HCT116 (cell line): Measurements from ENCODE around the gene LAMC3. TPM values are rescaled to one million over a fixed set of nuclear protein-coding genes. Genes with fewer than 3 reads are reported as not detected.

Experiments used
- ATAC-seq: fragments of 200-7000 bp; cut with Tn5 transposase; 2 replicates; pipeline ENCODE4 v1.9.1; 2020; ENCODE audit warnings: mild to moderate bottlenecking, moderate library complexity
- BruUV-seq: library from RNA; stranded (reverse); fragments of 400-500 nt; replicated peaks from 2 replicates; lab custom pipeline; 2021; lab: Mats Ljungman, UMichigan
- CTCF ChIA-PET: fragments of 300-600 bp; sonication (Branson Sonifier 250); formaldehyde crosslinking; loops from one replicate; lab custom pipeline; 2021; ENCODE audit warnings: antibody characterized with exemption; lab: Charles Lee
- POLR2A ChIA-PET: fragments of 300-600, 350-600 bp; sonication (Branson Sonifier 250); formaldehyde crosslinking; loops from one replicate; lab custom pipeline; 2021; ENCODE audit warnings: antibody characterized with exemption; lab: Charles Lee
- RAD21 ChIA-PET, 2 experiments: fragments of 300-600 bp; sonication (Branson Sonifier 250); formaldehyde crosslinking; loops; one replicate each; lab custom pipeline; 2023; ENCODE audit warnings: low total read pairs in 2 of 2; ENCODE audit not compliant: uncharacterized antibody in 2 of 2, unreplicated experiment in 2 of 2, low non-redundant PET in 1 of 2; lab: Charles Lee
- DNase-seq: peaks from one replicate; pipeline ENCODE4 v3.0.0-alpha.2; 2010; ENCODE audit warnings: low read depth, low spot score
- H2AFZ ChIP-seq: fragments of 200-600 bp; shearing (Covaris generic), sonication (generic); 2 replicates; pipeline ENCODE4 v1.6.1; 2017; ENCODE audit warnings: low read depth, mixed run types, mixed read lengths, antibody characterized with exemption, low read length; ENCODE audit not compliant: poor library complexity, severe bottlenecking
- H3K27ac ChIP-seq: 2 replicates; pipeline ENCODE4 v1.5.1; 2012; ENCODE audit warnings: low read depth, low read length
- H3K27me3 ChIP-seq: fragments of 200-600 bp; sonication (generic); 2 replicates; pipeline ENCODE4 v1.6.1; 2016; ENCODE audit warnings: mixed run types, low read length, mixed read lengths; ENCODE audit not compliant: insufficient read depth
- H3K36me3 ChIP-seq, 2 experiments: fragments of 200-500 bp in 1 of 2; fragments of 200-600 bp in 1 of 2; sonication (Bioruptor generic) in 1 of 2; sonication (generic) in 1 of 2; 2 replicates each; pipeline versions ENCODE4 v1.5.1 to v1.6.1; 2014 to 2016; ENCODE audit warnings: low read length in 2 of 2, inconsistent platforms in 1 of 2, mixed read lengths in 1 of 2, mixed run types in 1 of 2; ENCODE audit not compliant: insufficient read depth in 2 of 2, control insufficient read depth in 1 of 2
- H3K4me1 ChIP-seq, 2 experiments: fragments of 200-600 bp in 1 of 2; sonication (generic) in 1 of 2; 2 replicates each; pipeline versions ENCODE4 v1.5.1 to v1.6.1; 2012 to 2017; ENCODE audit warnings: low read length in 2 of 2, inconsistent platforms in 1 of 2, mild to moderate bottlenecking in 1 of 2, mixed read lengths in 1 of 2, mixed run types in 1 of 2, moderate library complexity in 1 of 2; ENCODE audit not compliant: insufficient read depth in 2 of 2, control insufficient read depth in 1 of 2
- H3K4me2 ChIP-seq: fragments of 200-600 bp; sonication (generic); 2 replicates; pipeline ENCODE4 v1.6.1; 2017; ENCODE audit warnings: mixed run types, low read length, mixed read lengths
- H3K4me3 ChIP-seq, 2 experiments: fragments of 200-600 bp in 1 of 2; sonication (generic) in 1 of 2; replicated peaks in 1 of 2; 2 replicates each; pipeline ENCODE4 v1.5.1; 2011 to 2016; ENCODE audit warnings: low read length in 2 of 2, control low read depth in 1 of 2, low read depth in 1 of 2, mild to moderate bottlenecking in 1 of 2, mixed read lengths in 1 of 2, mixed run types in 1 of 2
- H3K79me2 ChIP-seq: fragments of 200-600 bp; sonication (generic); 2 replicates; pipeline ENCODE4 v1.6.1; 2017; ENCODE audit warnings: mild to moderate bottlenecking, mixed run types, low read length, moderate library complexity, mixed read lengths; ENCODE audit not compliant: insufficient read depth
- H3K9ac ChIP-seq: fragments of 200-600 bp; sonication (generic); 2 replicates; pipeline ENCODE4 v1.6.1; 2016; ENCODE audit warnings: low read length, mixed read lengths
- H3K9me2 ChIP-seq: fragments of 200-600 bp; sonication (generic), shearing (Covaris generic); 2 replicates; pipeline ENCODE4 v1.6.1; 2017; ENCODE audit warnings: mixed run types, mild to moderate bottlenecking, moderate library complexity; ENCODE audit not compliant: insufficient read depth
- H3K9me3 ChIP-seq, 2 experiments: fragments of 200-500 bp in 1 of 2; fragments of 200-600 bp in 1 of 2; sonication (Bioruptor generic) in 1 of 2; sonication (generic) in 1 of 2; 2 replicates each; pipeline ENCODE4 v1.6.1; 2014 to 2017; ENCODE audit warnings: low read length in 2 of 2, mixed read lengths in 2 of 2, inconsistent platforms in 1 of 2, low read depth in 1 of 2, mild to moderate bottlenecking in 1 of 2, mixed run types in 1 of 2, moderate library complexity in 1 of 2; ENCODE audit not compliant: control insufficient read depth in 1 of 2, insufficient read depth in 1 of 2
- H4K20me1 ChIP-seq: fragments of 200-600 bp; sonication (generic), shearing (Covaris generic); 2 replicates; pipeline ENCODE4 v1.6.1; 2017; ENCODE audit warnings: mixed run types, mild to moderate bottlenecking, moderate library complexity; ENCODE audit not compliant: insufficient read depth
- CBX3 ChIP-seq: IDR thresholded peaks from 2 replicates; pipeline ENCODE4 v1.6.1; 2012; ENCODE audit warnings: low read depth
- CEBPB ChIP-seq: IDR thresholded peaks from 2 replicates; pipeline ENCODE4 v1.6.1; 2012; ENCODE audit warnings: low read depth
- EGR1 ChIP-seq: IDR thresholded peaks from 2 replicates; pipeline ENCODE4 v1.6.1; 2012; ENCODE audit warnings: low read depth
- EZH2 ChIP-seq: fragments of 200-600 bp; sonication (generic); IDR thresholded peaks from 2 replicates; pipeline ENCODE4 v1.6.1; 2017; ENCODE audit warnings: antibody characterized with exemption, mixed run types
- FOSL1 ChIP-seq: IDR thresholded peaks from 2 replicates; pipeline ENCODE4 v1.6.1; 2012; ENCODE audit warnings: low read depth
- JUND ChIP-seq: IDR thresholded peaks from 2 replicates; pipeline ENCODE4 v1.6.1; 2012
- POLR2A ChIP-seq: IDR thresholded peaks from 2 replicates; pipeline ENCODE4 v1.7.0; 2011; ENCODE audit warnings: borderline replicate concordance; ENCODE audit not compliant: insufficient read depth, insufficient read length; ENCODE audit errors: extremely low read depth
- POLR2AphosphoS5 ChIP-seq: IDR thresholded peaks from 2 replicates; pipeline ENCODE4 v1.6.1; 2011; ENCODE audit warnings: mild to moderate bottlenecking, low read depth, low read length, moderate library complexity
- RAD21 ChIP-seq: IDR thresholded peaks from 2 replicates; pipeline ENCODE4 v1.6.1; 2012; ENCODE audit warnings: low read depth, mild to moderate bottlenecking
- SIN3A ChIP-seq: IDR thresholded peaks from 2 replicates; pipeline ENCODE4 v1.6.1; 2012; ENCODE audit warnings: low read depth
- SP1 ChIP-seq: IDR thresholded peaks from 2 replicates; pipeline ENCODE4 v1.6.1; 2012; ENCODE audit warnings: low read depth
- intact Hi-C: fragments of 100-400 bp; cut with micrococcal nuclease; formaldehyde crosslinking; loops from 2 replicates; pipeline ENCODE4 v1.10.0; 2022
- total RNA-seq: library from RNA; stranded (reverse); gene quantifications from one replicate; pipeline ENCODE4 v1.2.1, GENCODE V29; 2021; ENCODE audit not compliant: unreplicated experiment
- TF ChIP-seq, protein P1 (sequence below): IDR thresholded peaks from 2 replicates; pipeline ENCODE4 v1.6.1; 2012
- TF ChIP-seq, protein P2 (sequence below): IDR thresholded peaks from 2 replicates; pipeline ENCODE4 v1.6.1; 2011; ENCODE audit warnings: mild to moderate bottlenecking, low read length, moderate library complexity; ENCODE audit not compliant: insufficient replicate concordance; ENCODE audit errors: extremely low read depth

Gene LAMC3
- total RNA-seq, 1 experiment from 2014 or later = 7.7 TPM

DNA sequence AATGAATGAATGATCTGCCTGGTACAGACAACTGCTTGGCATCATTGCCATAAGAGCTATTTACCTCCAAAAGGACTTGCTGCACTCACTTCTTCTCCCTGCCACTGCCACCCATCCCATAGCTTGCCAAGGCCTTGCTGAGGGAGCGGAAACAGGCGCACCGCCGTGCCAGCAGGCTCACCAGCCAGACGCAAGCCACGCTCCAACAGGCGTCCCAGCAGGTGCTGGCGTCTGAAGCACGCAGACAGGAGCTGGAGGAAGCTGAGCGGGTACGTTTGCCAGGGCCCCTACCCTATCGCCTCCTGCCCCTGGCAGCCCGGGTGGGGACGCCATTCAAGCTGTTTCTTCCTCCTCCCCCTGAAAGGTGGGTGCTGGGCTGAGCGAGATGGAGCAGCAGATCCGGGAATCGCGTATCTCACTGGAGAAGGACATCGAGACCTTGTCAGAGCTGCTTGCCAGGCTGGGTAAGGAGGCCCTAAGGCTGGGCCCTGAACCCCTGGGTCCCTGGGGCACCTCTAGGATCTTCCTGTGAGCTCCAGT lies 78.5 kb downstream of the LAMC3 start:
- H3K9ac ChIP-seq = no peak overlapping the region
- CTCF ChIA-PET = no interaction called here
- no TSS peak for BruUV-seq

More for the DNA sequence above, 78.5 kb downstream of the LAMC3 start:
- Histone ChIP-seq H3K4me2 (no peak overlapping the region), H3K9me2 (no peaks in the 10 kb centered on the region), H3K4me1 (peaks cover 11 to 13% of the 10 kb centered on the region in 2 experiments), H3K36me3 (no peaks in the 10 kb centered on the region), H3K27ac (no peak overlapping the region)
- DNase-seq (no peak), ATAC-seq (no peak)
- no peak for TF ChIP-seq JUND
- no peak for TF ChIP-seq CBX3
- no peak for TF ChIP-seq POLR2AphosphoS5
- no peak for TF ChIP-seq SIN3A
- TF ChIP-seq, protein P1, sequence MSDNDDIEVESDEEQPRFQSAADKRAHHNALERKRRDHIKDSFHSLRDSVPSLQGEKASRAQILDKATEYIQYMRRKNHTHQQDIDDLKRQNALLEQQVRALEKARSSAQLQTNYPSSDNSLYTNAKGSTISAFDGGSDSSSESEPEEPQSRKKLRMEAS = no peak
- TF ChIP-seq SP1 = no peak
- TF ChIP-seq CEBPB = no peak
- TF ChIP-seq RAD21 = no peak
- TF ChIP-seq, protein P2, sequence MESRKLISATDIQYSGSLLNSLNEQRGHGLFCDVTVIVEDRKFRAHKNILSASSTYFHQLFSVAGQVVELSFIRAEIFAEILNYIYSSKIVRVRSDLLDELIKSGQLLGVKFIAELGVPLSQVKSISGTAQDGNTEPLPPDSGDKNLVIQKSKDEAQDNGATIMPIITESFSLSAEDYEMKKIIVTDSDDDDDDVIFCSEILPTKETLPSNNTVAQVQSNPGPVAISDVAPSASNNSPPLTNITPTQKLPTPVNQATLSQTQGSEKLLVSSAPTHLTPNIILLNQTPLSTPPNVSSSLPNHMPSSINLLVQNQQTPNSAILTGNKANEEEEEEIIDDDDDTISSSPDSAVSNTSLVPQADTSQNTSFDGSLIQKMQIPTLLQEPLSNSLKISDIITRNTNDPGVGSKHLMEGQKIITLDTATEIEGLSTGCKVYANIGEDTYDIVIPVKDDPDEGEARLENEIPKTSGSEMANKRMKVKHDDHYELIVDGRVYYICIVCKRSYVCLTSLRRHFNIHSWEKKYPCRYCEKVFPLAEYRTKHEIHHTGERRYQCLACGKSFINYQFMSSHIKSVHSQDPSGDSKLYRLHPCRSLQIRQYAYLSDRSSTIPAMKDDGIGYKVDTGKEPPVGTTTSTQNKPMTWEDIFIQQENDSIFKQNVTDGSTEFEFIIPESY = no peak
- no peak for TF ChIP-seq EZH2
- TF ChIP-seq EGR1 = no peak
- TF ChIP-seq POLR2A = no peak
- no peak for TF ChIP-seq FOSL1
- TF ChIP-seq, all 23 proteins: peak for 0
- Histone ChIP-seq H2AFZ (no peak overlapping the region), H4K20me1 (no peaks in the 10 kb centered on the region), H3K79me2 (no peaks in the 10 kb centered on the region), H3K9me3 (no peaks in the 10 kb centered on the region), H3K4me3 (no peak overlapping the region), H3K27me3 (no peaks in the 10 kb centered on the region)
- ChIA-PET POLR2A (no interaction called here), RAD21 (no interaction called here)
- intact Hi-C loops = no loop called here
